ENCODE measurements around the gene MYO5C.

DNA sequence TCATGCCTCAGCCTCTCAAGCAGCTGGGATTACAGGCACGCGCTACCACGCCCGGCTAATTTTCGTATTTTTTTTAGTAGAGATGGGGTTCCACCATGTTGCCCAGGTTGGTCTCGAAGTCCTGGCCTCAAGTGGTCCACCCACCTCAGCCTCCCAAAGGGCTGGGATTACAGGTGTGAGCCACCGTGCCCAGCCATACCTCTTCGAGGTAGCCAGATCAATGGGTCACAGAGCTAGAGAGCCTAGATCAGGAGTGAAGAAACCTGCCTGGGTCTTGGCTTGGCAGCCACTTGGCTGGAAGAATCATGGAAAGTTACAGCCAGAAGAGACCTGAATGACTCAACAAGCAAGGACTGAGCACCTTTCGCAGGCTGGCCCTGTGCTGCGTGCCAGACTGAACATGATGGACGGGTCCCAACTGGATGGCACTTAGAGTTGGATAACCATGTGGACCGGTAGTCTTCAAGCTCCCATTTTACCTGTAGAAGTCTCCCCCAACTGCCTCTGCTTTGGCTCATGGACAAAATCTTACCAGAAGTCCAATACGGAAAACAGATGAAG, 134.1 kb downstream of the MYO5C start:
- TF ChIP-seq EZH2 (IDR thresholded peaks at IDR 0.05; ENCODE audit: low read depth, low read length, severe bottlenecking): no peak
- no peak for TF ChIP-seq EP300 (IDR thresholded peaks at IDR 0.05; ENCODE audit: borderline replicate concordance in 1 of 2, low read depth in 2 of 2, low read length in 2 of 2)
- no peak for TF ChIP-seq POLR2A (IDR thresholded peaks at IDR 0.05; ENCODE audit: control extremely low read depth in 1 of 2, low read depth in 2 of 2, low read length in 2 of 2)
- TF ChIP-seq, protein P1, sequence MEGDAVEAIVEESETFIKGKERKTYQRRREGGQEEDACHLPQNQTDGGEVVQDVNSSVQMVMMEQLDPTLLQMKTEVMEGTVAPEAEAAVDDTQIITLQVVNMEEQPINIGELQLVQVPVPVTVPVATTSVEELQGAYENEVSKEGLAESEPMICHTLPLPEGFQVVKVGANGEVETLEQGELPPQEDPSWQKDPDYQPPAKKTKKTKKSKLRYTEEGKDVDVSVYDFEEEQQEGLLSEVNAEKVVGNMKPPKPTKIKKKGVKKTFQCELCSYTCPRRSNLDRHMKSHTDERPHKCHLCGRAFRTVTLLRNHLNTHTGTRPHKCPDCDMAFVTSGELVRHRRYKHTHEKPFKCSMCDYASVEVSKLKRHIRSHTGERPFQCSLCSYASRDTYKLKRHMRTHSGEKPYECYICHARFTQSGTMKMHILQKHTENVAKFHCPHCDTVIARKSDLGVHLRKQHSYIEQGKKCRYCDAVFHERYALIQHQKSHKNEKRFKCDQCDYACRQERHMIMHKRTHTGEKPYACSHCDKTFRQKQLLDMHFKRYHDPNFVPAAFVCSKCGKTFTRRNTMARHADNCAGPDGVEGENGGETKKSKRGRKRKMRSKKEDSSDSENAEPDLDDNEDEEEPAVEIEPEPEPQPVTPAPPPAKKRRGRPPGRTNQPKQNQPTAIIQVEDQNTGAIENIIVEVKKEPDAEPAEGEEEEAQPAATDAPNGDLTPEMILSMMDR (IDR thresholded peaks at IDR 0.05; ENCODE audit: control extremely low read depth in 1 of 3, insufficient read depth in 1 of 3, low read depth in 1 of 3, low read length in 3 of 3): no peak

All from H1 (cell line).